B cell (primary cell): ENCODE data around the gene GUF1.

Experiments used
- CTCF ChIP-seq: fragments of 200-600 bp; IDR thresholded peaks from one replicate; pipeline ENCODE4 v1.8.0; 2022; ENCODE audit warnings: antibody characterized with exemption, mild to moderate bottlenecking
- EZH2 ChIP-seq: IDR thresholded peaks from 2 replicates; pipeline ENCODE4 v1.6.1; 2012; ENCODE audit warnings: borderline replicate concordance, low read depth, mild to moderate bottlenecking, moderate library complexity, low read length; ENCODE audit not compliant: insufficient read depth, poor library complexity, severe bottlenecking

DNA sequence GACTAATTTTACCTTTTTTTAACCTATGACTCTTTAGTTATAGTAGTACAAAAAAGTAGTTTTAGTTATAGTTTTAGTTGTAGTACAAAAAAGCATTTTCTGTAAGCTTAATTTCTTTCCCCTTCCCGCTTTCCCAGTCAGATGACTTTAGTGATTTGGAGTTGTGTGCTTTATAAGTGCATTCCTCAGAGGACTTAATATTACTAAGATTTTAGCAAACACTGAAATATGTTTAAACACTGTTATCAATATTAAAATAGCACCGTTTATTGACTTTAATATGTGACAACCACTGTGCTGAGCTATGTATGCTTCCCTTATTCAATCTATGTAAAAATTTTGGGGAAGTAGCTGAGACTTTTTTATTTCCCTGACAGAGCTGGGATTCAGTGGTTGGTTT is 22.8 kb downstream of the GUF1 start:
- no peak for TF ChIP-seq CTCF
- no peak for TF ChIP-seq EZH2
